WTC11 (cell line): ENCODE measurements around the gene AHSP. TPM values are rescaled to one million over a fixed set of nuclear protein-coding genes. Genes with fewer than 3 reads are reported as not detected.
A peak's percentile ranks its signal among the peaks of the same experiment; 100 is the strongest.

Experiments used
- ATAC-seq: fragments of 200-7000 bp; cut with Tn5 transposase; 2 replicates; pipeline ENCODE4 v1.10.0; 2021; ENCODE audit warnings: mild to moderate bottlenecking, moderate library complexity
- Bru-seq: library from RNA; stranded (reverse); fragments of 400-500 nt; gene quantifications from one replicate; lab custom pipeline; 2021; lab: Mats Ljungman, UMichigan
- CTCF ChIA-PET: fragments of 300-600 bp; sonication (Branson Sonifier 250); formaldehyde crosslinking; loops from one replicate; lab custom pipeline; 2021; ENCODE audit warnings: antibody characterized with exemption; lab: Charles Lee
- POLR2A ChIA-PET: fragments of 350-600 bp; sonication (Branson Sonifier 250); formaldehyde crosslinking; loops from one replicate; lab custom pipeline; 2021; ENCODE audit warnings: antibody characterized with exemption; lab: Charles Lee
- DNase-seq: peaks from one replicate; pipeline ENCODE4 v3.0.0; 2021; ENCODE audit warnings: low spot score
- H3K27ac Mint-ChIP-seq: 2 replicates; pipeline ENCODE4 v1.8.0; 2021; ENCODE audit warnings: mixed read lengths
- H3K27me3 Mint-ChIP-seq: 2 replicates; pipeline ENCODE4 v1.8.0; 2021; ENCODE audit warnings: low read depth, mild to moderate bottlenecking, moderate library complexity, mixed read lengths
- H3K36me3 Mint-ChIP-seq: 2 replicates; pipeline ENCODE4 v1.8.0; 2021; ENCODE audit warnings: mixed read lengths
- H3K4me1 Mint-ChIP-seq: 2 replicates; pipeline ENCODE4 v1.8.0; 2022; ENCODE audit warnings: mixed read lengths
- H3K4me3 Mint-ChIP-seq: 2 replicates; pipeline ENCODE4 v1.8.0; 2021; ENCODE audit warnings: mild to moderate bottlenecking, moderate library complexity, mixed read lengths
- H3K9me3 Mint-ChIP-seq: 2 replicates; pipeline ENCODE4 v1.8.0; 2021; ENCODE audit warnings: mixed read lengths
- E2F1 ChIP-seq: sonication (generic); formaldehyde crosslinking; IDR thresholded peaks from 2 replicates; pipeline ENCODE4 v1.8.0; 2022; ENCODE audit warnings: mild to moderate bottlenecking, missing genetic modification reagents
- EMX1 ChIP-seq: fragments of 250-450 bp; sonication (Bioruptor Pico); IDR thresholded peaks from 2 replicates; pipeline ENCODE4 v1.8.0; 2021; ENCODE audit warnings: mild to moderate bottlenecking
- GTF2I ChIP-seq: fragments of 250-450 bp; sonication (Bioruptor Pico); conservative IDR thresholded peaks from 2 replicates; pipeline ENCODE4 v1.4.0; 2021; ENCODE audit warnings: mild to moderate bottlenecking
- JAZF1 ChIP-seq: fragments of 250-450 bp; sonication (Bioruptor Pico); IDR thresholded peaks from 2 replicates; pipeline ENCODE4 v1.9.0; 2021; ENCODE audit warnings: moderate library complexity, mild to moderate bottlenecking, inconsistent platforms
- NR2C2 ChIP-seq: sonication (generic); formaldehyde crosslinking; IDR thresholded peaks from 2 replicates; pipeline ENCODE4 v1.8.0; 2022; ENCODE audit warnings: mild to moderate bottlenecking, missing genetic modification reagents
- NR3C1 ChIP-seq: sonication (generic); formaldehyde crosslinking; conservative IDR thresholded peaks from 2 replicates; pipeline ENCODE4 v1.8.1; 2023; ENCODE audit warnings: low read depth, mild to moderate bottlenecking, missing genetic modification reagents
- PRDM15 ChIP-seq: sonication (generic); formaldehyde crosslinking; IDR thresholded peaks from 2 replicates; pipeline ENCODE4 v1.8.0; 2022; ENCODE audit warnings: missing genetic modification reagents
- PREB ChIP-seq: sonication (generic); formaldehyde crosslinking; IDR thresholded peaks from 2 replicates; pipeline ENCODE4 v1.8.1; 2022; ENCODE audit warnings: mild to moderate bottlenecking, missing genetic modification reagents, moderate library complexity, borderline replicate concordance
- RELA ChIP-seq: sonication (generic); formaldehyde crosslinking; IDR thresholded peaks from 2 replicates; pipeline ENCODE4 v1.8.1; 2022; ENCODE audit warnings: missing genetic modification reagents, mild to moderate bottlenecking, borderline replicate concordance
- SOX15 ChIP-seq: fragments of 250-450 bp; sonication (Bioruptor Pico); IDR thresholded peaks from 2 replicates; pipeline ENCODE4 v1.9.0; 2021; ENCODE audit warnings: mild to moderate bottlenecking
- SP1 ChIP-seq: sonication (generic); formaldehyde crosslinking; conservative IDR thresholded peaks from 2 replicates; pipeline ENCODE4 v1.8.1; 2022; ENCODE audit warnings: missing genetic modification reagents
- STAT6 ChIP-seq: sonication (generic); formaldehyde crosslinking; conservative IDR thresholded peaks from 2 replicates; pipeline ENCODE4 v1.8.1; 2023; ENCODE audit warnings: mild to moderate bottlenecking, low read depth, missing genetic modification reagents, moderate library complexity
- TEAD1 ChIP-seq: sonication (generic); formaldehyde crosslinking; IDR thresholded peaks from 2 replicates; pipeline ENCODE4 v1.8.0; 2022; ENCODE audit warnings: mild to moderate bottlenecking, missing genetic modification reagents
- TP53 ChIP-seq: sonication (generic); formaldehyde crosslinking; IDR thresholded peaks from 2 replicates; pipeline ENCODE4 v1.8.1; 2023; ENCODE audit warnings: mild to moderate bottlenecking, missing genetic modification reagents
- ZBTB21 ChIP-seq: sonication (generic); formaldehyde crosslinking; IDR thresholded peaks from 2 replicates; pipeline ENCODE4 v1.8.1; 2023; ENCODE audit warnings: mild to moderate bottlenecking, missing genetic modification reagents, borderline replicate concordance
- ZMAT4 ChIP-seq: fragments of 250-450 bp; sonication (Bioruptor Pico); IDR thresholded peaks from 2 replicates; pipeline ENCODE4 v1.9.0; 2021; ENCODE audit warnings: mild to moderate bottlenecking
- ZNF281 ChIP-seq: sonication (generic); formaldehyde crosslinking; IDR thresholded peaks from 2 replicates; pipeline ENCODE4 v1.8.0; 2023; ENCODE audit warnings: mild to moderate bottlenecking, missing genetic modification reagents
- ZSCAN18 ChIP-seq: fragments of 250-450 bp; sonication (Bioruptor Pico); IDR thresholded peaks from 2 replicates; pipeline ENCODE4 v2.1.2; 2022; ENCODE audit warnings: mild to moderate bottlenecking, moderate library complexity
- long read RNA-seq, 3 experiments: library from RNA in 1 of 3; library from capped mRNA in 1 of 3; library from polyadenylated mRNA in 1 of 3; unstranded in 2 of 3; stranded (forward) in 1 of 3; transcript quantifications; one replicate each; pipeline ENCODE4 v2.0.0, GENCODE V29; 2021
- total RNA-seq: library from RNA; stranded (reverse); gene quantifications from 3 replicates; pipeline ENCODE4 v1.2.3, GENCODE V29; 2021

Gene AHSP
- 0.60 to 0.81 TPM in 2 of 3 replicates, not detected in the other for total RNA-seq
- not detected for Bru-seq, nascent RNA
- long read RNA-seq, experiment 1: 0 reads
- long read RNA-seq, experiment 2: 0 reads
- long read RNA-seq, experiment 3: 0 reads

GRCh38 chr16:31527734-31528274 is at the start of gene AHSP:
Gene AHSP (plus strand): TSS chr16:31527900. CDS start chr16:31528140, 240 bp downstream.
- no peak for TF ChIP-seq NR3C1 (CRISPR knock-in tag)
- no peak for TF ChIP-seq PREB (CRISPR knock-in tag)
- no peak for TF ChIP-seq ZBTB21 (CRISPR knock-in tag)
- no peak for TF ChIP-seq TP53 (CRISPR knock-in tag)
- TF ChIP-seq TEAD1 (CRISPR knock-in tag): no peak
- TF ChIP-seq NR2C2 (CRISPR knock-in tag): no peak
- no peak for TF ChIP-seq RELA (CRISPR knock-in tag)
- TF ChIP-seq JAZF1 (CRISPR knock-in tag): no peak
- TF ChIP-seq GTF2I (CRISPR knock-in tag): no peak
- no peak for TF ChIP-seq ZNF281 (CRISPR knock-in tag)
- TF ChIP-seq STAT6 (CRISPR knock-in tag): no peak
- TF ChIP-seq ZSCAN18 (CRISPR knock-in tag): no peak
- no peak for TF ChIP-seq EMX1 (CRISPR knock-in tag)
- no peak for TF ChIP-seq SOX15
- TF ChIP-seq ZMAT4 (CRISPR knock-in tag): no peak
- no peak for TF ChIP-seq E2F1
- no peak for TF ChIP-seq PRDM15 (CRISPR knock-in tag)
- no peak for TF ChIP-seq SP1 (CRISPR knock-in tag)
- CTCF ChIA-PET: interaction anchor here (0.8 to 2.7 kb wide), 7 partner anchors 20 to 185 kb away, joined by 3 to 11 read pairs (median 6); partner anchors contain the start of gene RUSF1
- no peak for ATAC-seq

More at GRCh38 chr16:31527734-31528274, at the start of gene AHSP:
- Mint-ChIP-seq H3K36me3 (no peaks in the 10 kb centered on the region), H3K4me1 (peaks cover 30% of the 10 kb centered on the region), H3K9me3 (no peaks in the 10 kb centered on the region), H3K4me3 (peak within 1 kb of the TSS; percentile 81), H3K27ac (no peak within 1 kb of the TSS), H3K27me3 (peaks cover 13% of the 10 kb centered on the region)
- DNase-seq: no peak
- POLR2A ChIA-PET: interaction anchor here (1.0 kb wide), 1 partner anchor 185 kb away, joined by 3 read pairs; a partner anchor contains a TSS
